ENCODE measurements around the gene CDH3. TPM values are rescaled to one million over a fixed set of nuclear protein-coding genes. Genes with fewer than 3 reads are reported as not detected.

CDH3 gene
- total and polyA plus RNA-seq, 2 donors = 45.6 to 47.5 TPM

DNA sequence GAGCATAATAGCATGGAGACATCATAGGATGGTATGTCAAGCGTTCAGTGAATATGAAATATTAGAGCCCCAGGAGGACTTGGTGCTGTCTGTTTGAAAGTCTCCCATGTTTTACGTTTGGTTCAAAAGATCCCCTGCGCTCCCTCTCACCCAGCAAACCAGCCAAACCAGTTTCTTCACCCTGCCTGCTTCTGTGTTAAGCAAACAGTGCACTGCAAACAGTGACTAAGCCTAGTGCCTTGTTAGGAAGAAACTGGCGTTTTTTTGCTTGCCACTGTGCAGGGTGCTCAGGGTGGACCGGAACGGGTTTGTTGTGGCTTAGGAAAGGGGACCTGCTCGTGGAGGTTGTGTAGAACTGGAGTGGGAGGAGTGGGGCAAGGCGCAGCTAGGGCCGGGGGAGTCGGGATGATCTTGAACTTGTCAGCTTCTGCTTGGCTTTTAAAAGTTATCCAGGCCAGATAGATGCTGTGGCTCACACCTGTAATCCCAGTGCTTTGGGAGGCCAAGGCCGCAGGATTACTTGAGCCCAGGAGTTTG is 99.7 kb downstream of the CDH3 start:
- Histone ChIP-seq H3K4me1 (ENCODE audit: control insufficient read depth in 2 of 2, insufficient read depth in 2 of 2, low read length in 2 of 2) (peaks cover 4 to 33% of the 10 kb centered on the region in 2 donors), H3K27me3 (ENCODE audit: control insufficient read depth in 2 of 2, insufficient read depth in 1 of 2, low read length in 1 of 2) (no peaks in the 10 kb centered on the region), H3K36me3 (ENCODE audit: control insufficient read depth in 2 of 2, insufficient read depth in 2 of 2, low read length in 1 of 2) (no peaks in the 10 kb centered on the region), H3K27ac (ENCODE audit: low read depth in 1 of 2, low read length in 1 of 2) (no peak overlapping the region), H3K4me3 (ENCODE audit: low read length in 2 of 2) (no peak overlapping the region), H3K9me3 (ENCODE audit: control insufficient read depth in 2 of 2, insufficient read depth in 1 of 2, low read length in 1 of 2) (no peaks in the 10 kb centered on the region)
- DNase-seq (ENCODE audit: low read depth in 6 of 9, low spot score in 9 of 9) = no peak
- WGBS = 95% methylated on average over 11 of the region's 11 CpGs

DNA sequence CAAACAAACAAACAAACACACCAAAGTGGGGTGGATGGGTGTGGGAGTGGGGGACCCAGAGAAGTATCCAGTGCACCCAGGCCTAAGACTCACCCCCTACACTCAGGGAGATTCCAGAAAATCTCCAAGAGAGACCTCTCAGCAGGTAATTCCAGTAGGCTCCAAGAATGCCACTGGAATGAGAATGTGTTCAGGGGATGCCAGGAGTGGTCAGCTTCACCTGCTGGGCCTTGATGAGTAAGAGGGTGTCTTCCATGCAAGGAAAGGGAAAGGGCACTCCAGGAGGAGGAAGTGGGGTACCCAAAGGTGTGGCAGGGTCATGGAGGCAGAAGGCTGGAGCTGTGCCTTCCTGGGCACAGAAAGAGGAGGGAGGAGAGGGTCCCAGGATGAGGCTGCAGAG is 101.8 kb downstream of the CDH3 start:
- no peak for DNase-seq (ENCODE audit: low read depth in 6 of 9, low spot score in 9 of 9)
- Histone ChIP-seq H3K4me1 (ENCODE audit: control insufficient read depth in 2 of 2, insufficient read depth in 2 of 2, low read length in 2 of 2) (peaks cover 0 to 12% of the 10 kb centered on the region in 2 donors), H3K27ac (ENCODE audit: low read depth in 1 of 2, low read length in 1 of 2) (no peak overlapping the region)

DNA sequence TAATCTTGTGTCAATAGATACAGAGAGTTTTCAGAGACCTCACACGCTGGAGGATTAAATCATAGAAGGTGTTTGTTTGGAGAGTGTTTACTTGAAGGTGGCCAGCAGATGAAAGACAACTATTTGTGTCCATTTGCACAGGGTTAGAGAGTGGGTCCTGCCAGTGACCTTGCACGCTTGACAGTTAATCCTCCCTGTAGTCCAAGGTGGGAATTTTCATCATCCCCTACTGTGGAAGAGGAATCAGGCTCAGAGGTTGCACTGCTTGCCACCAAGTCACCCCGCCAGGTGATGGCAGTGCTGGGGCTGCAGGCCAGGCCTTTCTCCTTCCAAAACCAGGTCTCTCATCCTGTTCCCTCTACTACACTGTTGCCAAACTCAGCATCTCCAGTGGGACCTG is 104.3 kb downstream of the CDH3 start:
- no peak for DNase-seq (ENCODE audit: low read depth in 6 of 9, low spot score in 9 of 9)
- Histone ChIP-seq H3K27ac (ENCODE audit: low read depth in 1 of 2, low read length in 1 of 2) (no peak overlapping the region), H3K9me3 (ENCODE audit: control insufficient read depth in 2 of 2, insufficient read depth in 1 of 2, low read length in 1 of 2) (no peaks in the 10 kb centered on the region), H3K36me3 (ENCODE audit: control insufficient read depth in 2 of 2, insufficient read depth in 2 of 2, low read length in 1 of 2) (no peaks in the 10 kb centered on the region), H3K27me3 (ENCODE audit: control insufficient read depth in 2 of 2, insufficient read depth in 1 of 2, low read length in 1 of 2) (no peaks in the 10 kb centered on the region), H3K4me1 (ENCODE audit: control insufficient read depth in 2 of 2, insufficient read depth in 2 of 2, low read length in 2 of 2) (peaks cover 15 to 25% of the 10 kb centered on the region in 2 donors), H3K4me3 (ENCODE audit: low read length in 2 of 2) (no peak overlapping the region)
- 97% methylated on average over 3 of the region's 3 CpGs for WGBS

More for the DNA sequence above, 101.8 kb downstream of the CDH3 start:
- Histone ChIP-seq H3K27me3 (ENCODE audit: control insufficient read depth in 2 of 2, insufficient read depth in 1 of 2, low read length in 1 of 2) (no peaks in the 10 kb centered on the region), H3K9me3 (ENCODE audit: control insufficient read depth in 2 of 2, insufficient read depth in 1 of 2, low read length in 1 of 2) (no peaks in the 10 kb centered on the region), H3K36me3 (ENCODE audit: control insufficient read depth in 2 of 2, insufficient read depth in 2 of 2, low read length in 1 of 2) (no peaks in the 10 kb centered on the region), H3K4me3 (ENCODE audit: low read length in 2 of 2) (no peak overlapping the region)

Other genes with a start within 250 kb of the CDH3 start
- 120 TPM for gene SMPD3, start 196.8 kb upstream of the CDH3 start, total RNA-seq
- 21.8 TPM for gene SMPD3, start 196.8 kb upstream of the CDH3 start, polyA plus RNA-seq
- gene ZFP90, start 106.0 kb upstream of the CDH3 start, total RNA-seq = 17.9 TPM
- gene ZFP90, start 106.0 kb upstream of the CDH3 start, polyA plus RNA-seq = 13.8 TPM
- 30.9 TPM for gene CDH1, start 92.0 kb downstream of the CDH3 start, total RNA-seq
- 70.4 TPM for gene CDH1, start 92.0 kb downstream of the CDH3 start, polyA plus RNA-seq
- 9.1 TPM for gene TANGO6, start 198.2 kb downstream of the CDH3 start, total RNA-seq
- gene TANGO6, start 198.2 kb downstream of the CDH3 start, polyA plus RNA-seq = 3.2 TPM

All from thymus (tissue), 11 donors.